Esophagus squamous epithelium (tissue), 5 donors: ENCODE results near the gene ST6GALNAC3. TPM values are rescaled to one million over a fixed set of nuclear protein-coding genes. Genes with fewer than 3 reads are reported as not detected.

Experiments
- DNase-seq: peaks from one replicate; lab custom pipeline; 2025; lab: John Stamatoyannopoulos, UW
- H3K27ac ChIP-seq, 4 donors: fragments of 200-600 bp; sonication (generic); one replicate each; pipeline ENCODE4 v1.5.1; 2016 to 2019; ENCODE audit warnings: mild to moderate bottlenecking in 1 of 4
- H3K27me3 ChIP-seq, 4 donors: fragments of 200-600 bp; sonication (generic); 1 replicate in 3 of 4; 2 replicates in 1 of 4; pipeline versions ENCODE4 v1.5.1 to v1.6.0; 2017 to 2021; ENCODE audit warnings: antibody characterized with exemption in 1 of 4
- H3K36me3 ChIP-seq, 3 donors: fragments of 200-600 bp; sonication (generic); one replicate each; pipeline ENCODE4 v1.5.1; 2016 to 2019
- H3K4me1 ChIP-seq, 3 donors: fragments of 200-600 bp; sonication (generic); one replicate each; pipeline ENCODE4 v1.5.1; 2017 to 2019
- H3K4me3 ChIP-seq, 4 donors: fragments of 200-600 bp; sonication (generic); 1 replicate in 3 of 4; 2 replicates in 1 of 4; pipeline ENCODE4 v1.5.1; 2016 to 2019; ENCODE audit warnings: mild to moderate bottlenecking in 2 of 4, moderate library complexity in 1 of 4
- H3K9me3 ChIP-seq, 3 donors: fragments of 200-600 bp; sonication (generic); one replicate each; pipeline ENCODE4 v1.5.1; 2016 to 2019
- POLR2A ChIP-seq, 4 donors: fragments of 450-650 bp; IDR thresholded peaks; one replicate each; pipeline ENCODE4 v1.6.1; 2017; ENCODE audit warnings: antibody characterized with exemption in 4 of 4, mild to moderate bottlenecking in 4 of 4, moderate library complexity in 3 of 4
- WGBS, 2 donors: methylation state at CpG; one replicate each; pipeline ENCODE4 v1.1.5; 2018; 5-methylcytosine and 5-hydroxymethylcytosine counted together
- intact Hi-C: fragments of 100-400 bp; cut with DNase I; formaldehyde crosslinking; loops from one replicate; pipeline ENCODE4 v1.15.0; 2022
- total RNA-seq, 4 donors: library from RNA; depleted of rRNA; stranded (reverse); fragments of >200 nt; gene quantifications; one replicate each; pipeline ENCODE4 v1.1.0, GENCODE V29; 2016
- TF ChIP-seq, protein P1 (sequence below), 6 experiments: fragments of 450-650 bp in 4 of 6; fragments of 200-600 bp in 2 of 6; sonication (generic) in 2 of 6; IDR thresholded peaks; one replicate each; pipeline ENCODE4 v1.5.1; 2016 to 2019; ENCODE audit warnings: antibody characterized with exemption in 6 of 6, mild to moderate bottlenecking in 4 of 6, moderate library complexity in 4 of 6
- donor health status: DM: yes; HTN: yes; CAD: no.

The ST6GALNAC3 gene
- total RNA-seq, 4 donors from 2014 or later, result 0.27 to 4.3 (median 2.2) TPM

DNA sequence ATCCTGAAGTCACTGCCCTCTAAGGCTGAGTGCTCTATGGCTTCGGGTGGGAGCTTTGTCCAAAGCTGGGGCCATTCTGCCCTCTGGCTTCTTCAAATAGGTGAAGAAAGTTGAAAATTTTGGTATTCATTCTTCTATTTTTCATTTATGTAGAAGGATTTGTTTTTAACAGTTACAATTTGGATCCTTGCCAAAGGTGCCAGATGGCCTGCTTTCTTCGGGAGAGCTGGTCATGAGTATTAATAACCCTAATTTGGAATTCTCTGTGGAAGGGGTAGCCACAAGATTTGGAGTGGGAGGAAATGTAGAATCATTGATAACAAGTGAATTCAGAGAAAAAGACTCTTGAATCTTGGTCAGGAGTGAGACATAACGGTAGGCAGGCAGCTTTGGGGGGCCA, 422.3 kb downstream of the ST6GALNAC3 start:
- intact Hi-C loops, result no loop called here
- no peak overlapping the region for H3K27ac ChIP-seq
- H3K4me3 ChIP-seq, result no peak overlapping the region
- H3K36me3 ChIP-seq, result no peaks in the 10 kb centered on the region
- no peaks in the 10 kb centered on the region for H3K9me3 ChIP-seq
- DNase-seq, result no peak
- TF ChIP-seq POLR2A (IDR thresholded peaks at IDR 0.05), result no peak
- TF ChIP-seq, protein P1, sequence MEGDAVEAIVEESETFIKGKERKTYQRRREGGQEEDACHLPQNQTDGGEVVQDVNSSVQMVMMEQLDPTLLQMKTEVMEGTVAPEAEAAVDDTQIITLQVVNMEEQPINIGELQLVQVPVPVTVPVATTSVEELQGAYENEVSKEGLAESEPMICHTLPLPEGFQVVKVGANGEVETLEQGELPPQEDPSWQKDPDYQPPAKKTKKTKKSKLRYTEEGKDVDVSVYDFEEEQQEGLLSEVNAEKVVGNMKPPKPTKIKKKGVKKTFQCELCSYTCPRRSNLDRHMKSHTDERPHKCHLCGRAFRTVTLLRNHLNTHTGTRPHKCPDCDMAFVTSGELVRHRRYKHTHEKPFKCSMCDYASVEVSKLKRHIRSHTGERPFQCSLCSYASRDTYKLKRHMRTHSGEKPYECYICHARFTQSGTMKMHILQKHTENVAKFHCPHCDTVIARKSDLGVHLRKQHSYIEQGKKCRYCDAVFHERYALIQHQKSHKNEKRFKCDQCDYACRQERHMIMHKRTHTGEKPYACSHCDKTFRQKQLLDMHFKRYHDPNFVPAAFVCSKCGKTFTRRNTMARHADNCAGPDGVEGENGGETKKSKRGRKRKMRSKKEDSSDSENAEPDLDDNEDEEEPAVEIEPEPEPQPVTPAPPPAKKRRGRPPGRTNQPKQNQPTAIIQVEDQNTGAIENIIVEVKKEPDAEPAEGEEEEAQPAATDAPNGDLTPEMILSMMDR (IDR thresholded peaks at IDR 0.05), result no peak
- H3K27me3 ChIP-seq, result no peaks in the 10 kb centered on the region
- H3K4me1 ChIP-seq, result no peaks in the 10 kb centered on the region
- WGBS, 2 donors, result 44 to 45% methylated on average over 3 of the region's 3 CpGs

DNA sequence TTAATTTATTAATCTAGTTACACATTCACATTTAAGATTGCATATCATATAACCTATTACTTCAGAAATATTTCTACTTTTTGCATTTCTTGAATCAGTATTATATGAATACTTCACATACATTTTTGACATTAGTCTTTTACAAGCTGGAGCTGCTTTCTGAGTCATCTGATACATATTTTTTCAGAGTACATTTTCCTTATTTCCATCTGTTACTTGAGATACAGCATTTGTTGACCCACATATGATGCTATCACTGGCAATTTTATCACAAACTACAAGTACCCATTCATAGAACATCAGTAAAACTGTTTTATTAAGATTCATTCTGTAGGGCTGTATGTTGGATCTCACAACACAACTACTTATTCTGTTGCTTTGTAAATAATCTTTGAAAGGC, 425.6 kb downstream of the ST6GALNAC3 start:
- H3K4me3 ChIP-seq, result no peak overlapping the region
- no peaks in the 10 kb centered on the region for H3K36me3 ChIP-seq
- no peaks in the 10 kb centered on the region for H3K9me3 ChIP-seq
- H3K27ac ChIP-seq, result no peak overlapping the region
- no peak for TF ChIP-seq POLR2A (IDR thresholded peaks at IDR 0.05)
- TF ChIP-seq, protein P1 (IDR thresholded peaks at IDR 0.05), result no peak
- no peak for DNase-seq
- H3K27me3 ChIP-seq, result no peaks in the 10 kb centered on the region
- intact Hi-C loops, result no loop called here
- H3K4me1 ChIP-seq, result no peaks in the 10 kb centered on the region

DNA sequence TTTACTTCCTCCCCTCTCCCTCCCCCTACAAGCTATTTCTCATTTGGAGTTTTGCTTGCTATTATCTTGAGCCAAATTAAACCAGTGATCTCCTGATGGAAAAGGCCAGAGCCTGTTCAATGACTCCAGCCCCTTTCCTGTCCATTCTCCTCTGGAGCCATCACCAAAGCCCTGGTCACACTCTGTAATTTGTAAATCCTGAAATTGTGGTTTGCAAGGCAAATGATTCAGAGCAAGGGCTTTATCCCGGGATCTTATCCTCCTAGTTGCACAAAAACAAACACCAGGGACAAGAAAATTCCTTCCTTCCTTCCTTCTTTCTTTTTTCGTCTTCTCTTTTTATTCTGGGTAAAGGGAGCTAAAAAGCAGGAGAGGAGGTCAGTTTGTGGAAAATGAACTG, 426.6 kb downstream of the ST6GALNAC3 start:
- Histone ChIP-seq H3K9me3 (no peaks in the 10 kb centered on the region), H3K4me3 (no peak overlapping the region), H3K4me1 (no peaks in the 10 kb centered on the region), H3K36me3 (no peaks in the 10 kb centered on the region), H3K27me3 (no peaks in the 10 kb centered on the region), H3K27ac (no peak overlapping the region)
- no peak for DNase-seq
- WGBS, 2 donors, result 10 to 13% methylated on average over 2 of the region's 2 CpGs
- intact Hi-C loops, result no loop called here
- TF ChIP-seq POLR2A (IDR thresholded peaks at IDR 0.05), result no peak
- TF ChIP-seq, protein P1 (IDR thresholded peaks at IDR 0.05), result no peak

DNA sequence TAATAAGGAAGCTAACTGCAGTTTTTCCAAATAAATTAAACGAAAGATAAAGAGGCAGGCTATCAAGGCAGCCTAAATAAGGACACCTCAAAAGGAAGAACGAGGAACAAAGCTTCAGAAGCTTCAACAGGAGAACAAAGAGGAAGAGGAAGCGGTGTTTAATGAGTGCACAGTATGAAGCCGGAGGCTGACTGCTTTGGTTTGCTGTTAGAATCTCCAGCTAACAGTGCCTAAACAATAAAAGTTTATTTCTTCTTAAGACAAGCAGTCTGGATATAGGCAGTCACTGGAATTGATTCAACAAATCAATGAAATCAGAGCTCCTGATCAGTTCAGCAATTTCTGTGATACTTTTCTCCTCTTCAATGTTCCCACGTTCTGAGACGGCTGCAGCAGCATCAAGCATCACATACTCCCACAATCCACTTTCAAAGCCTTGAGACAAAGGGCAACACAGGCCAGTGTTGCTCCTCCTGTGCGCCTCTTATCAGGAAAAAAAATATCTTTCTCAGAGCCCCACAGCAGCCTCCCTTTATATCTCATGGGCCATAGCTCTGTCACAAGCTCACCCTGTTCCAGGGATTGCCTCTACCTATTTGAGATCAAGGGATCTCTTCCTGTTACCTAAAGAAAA, 427.2 kb downstream of the ST6GALNAC3 start:
- TF ChIP-seq, protein P1 (IDR thresholded peaks at IDR 0.05), result no peak
- TF ChIP-seq POLR2A (IDR thresholded peaks at IDR 0.05), result no peak
- no peak for DNase-seq
- H3K9me3 ChIP-seq, result no peaks in the 10 kb centered on the region
- H3K27ac ChIP-seq, result no peak overlapping the region
- no peaks in the 10 kb centered on the region for H3K27me3 ChIP-seq
- 54 to 64% methylated on average over 7 of the region's 7 CpGs for WGBS, 2 donors
- H3K4me3 ChIP-seq, result no peak overlapping the region
- H3K36me3 ChIP-seq, result no peaks in the 10 kb centered on the region
- intact Hi-C loops, result no loop called here
- H3K4me1 ChIP-seq, result no peaks in the 10 kb centered on the region

DNA sequence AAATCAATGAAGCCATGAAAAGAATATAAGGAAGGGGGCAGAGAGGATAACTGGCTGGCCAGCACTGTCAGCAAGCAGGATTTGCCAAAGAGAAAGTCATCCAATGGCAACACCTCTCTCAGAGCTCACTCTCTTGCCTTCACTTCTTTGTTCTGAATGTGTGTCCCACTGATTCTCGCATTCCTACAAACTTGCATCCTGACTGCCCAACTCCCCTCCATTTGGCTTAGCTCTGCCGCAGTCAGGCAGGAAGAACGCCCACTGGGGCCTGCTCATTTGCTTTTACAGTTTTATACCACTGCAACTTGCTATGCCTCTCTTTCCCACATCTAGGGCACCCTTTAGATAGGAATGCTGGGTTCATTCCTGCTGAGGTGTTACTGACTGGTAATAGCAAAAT, 428.6 kb downstream of the ST6GALNAC3 start:
- H3K36me3 ChIP-seq, result no peaks in the 10 kb centered on the region
- no peaks in the 10 kb centered on the region for H3K9me3 ChIP-seq
- DNase-seq, result no peak
- TF ChIP-seq, protein P1 (IDR thresholded peaks at IDR 0.05), result no peak
- no peak for TF ChIP-seq POLR2A (IDR thresholded peaks at IDR 0.05)
- 87 to 88% methylated on average over 3 of the region's 3 CpGs for WGBS, 2 donors
- no peak overlapping the region for H3K27ac ChIP-seq
- no peak overlapping the region for H3K4me3 ChIP-seq
- intact Hi-C loops, result no loop called here
- no peaks in the 10 kb centered on the region for H3K27me3 ChIP-seq
- H3K4me1 ChIP-seq, result no peaks in the 10 kb centered on the region
